GM18498 (cell line): ENCODE results near the gene CCL17.
A peak's percentile ranks its signal among the peaks of the same experiment; 100 is the strongest.
"Not testable (repeated sequence)": the region's sequence is repeated elsewhere in the genome, so short reads cannot be mapped to it uniquely, and the experiment has no call there.

ENCODE experiments used
- ATAC-seq: cut with Tn5 transposase; IDR thresholded peaks from one replicate; pipeline ENCODE4 v1.9.1; 2021; ENCODE audit warnings: mild to moderate bottlenecking, moderate library complexity; ENCODE audit not compliant: unreplicated experiment

CCL17 gene

GRCh38 chr16:57403965-57404817 is at the start of gene CCL17:
Gene CCL17, plus strand, starts transcription at chr16:57404767. Its CDS starts 9,166 bp downstream, at chr16:57413933.
- ATAC-seq, result no peak

- ATAC-seq, result no peak
Measured at GRCh38 chr16:57355898-57356414, 48.6 kb upstream of the CCL17 start.

- no peak for ATAC-seq
Measured at GRCh38 chr16:57356547-57356946, 48.0 kb upstream of the CCL17 start.

GRCh38 chr16:57357330-57358085 is 47.1 kb upstream of the CCL17 start:
- ATAC-seq, result no peak

- ATAC-seq, result no peak
Measured at GRCh38 chr16:57358086-57358420, 46.5 kb upstream of the CCL17 start.

GRCh38 chr16:57358527-57359095 is 46.0 kb upstream of the CCL17 start, which contains the start of gene CCL22:
Gene CCL22, plus strand, starts transcription at chr16:57358783. Its CDS starts 34 bp downstream, at chr16:57358817.
- ATAC-seq, result peak; percentile 60

- ATAC-seq, result no peak
Measured at GRCh38 chr16:57360321-57360935, 44.1 kb upstream of the CCL17 start.

GRCh38 chr16:57361404-57361803 is 43.2 kb upstream of the CCL17 start:
- ATAC-seq, result no peak

- no peak for ATAC-seq
Measured at GRCh38 chr16:57364143-57364542, 40.4 kb upstream of the CCL17 start.

GRCh38 chr16:57366544-57367040 is 38.0 kb upstream of the CCL17 start:
- no peak for ATAC-seq

- ATAC-seq, result no peak
Measured at GRCh38 chr16:57367116-57367752, 37.3 kb upstream of the CCL17 start.

GRCh38 chr16:57371494-57372371 is 32.8 kb upstream of the CCL17 start:
- no peak for ATAC-seq

GRCh38 chr16:57372372-57373116 is 32.0 kb upstream of the CCL17 start, which contains the start of gene CX3CL1:
Gene CX3CL1, plus strand, starts transcription at chr16:57372490. Its CDS starts 79 bp downstream, at chr16:57372569.
- ATAC-seq, result no peak

- ATAC-seq, result no peak
Measured at GRCh38 chr16:57373117-57373947, 31.2 kb upstream of the CCL17 start.

- no peak for ATAC-seq
Measured at GRCh38 chr16:57374067-57374534, 30.5 kb upstream of the CCL17 start.

GRCh38 chr16:57374925-57375465 is 29.6 kb upstream of the CCL17 start:
- not testable (repeated sequence) for ATAC-seq

- no peak for ATAC-seq
Measured at GRCh38 chr16:57376313-57376818, 28.2 kb upstream of the CCL17 start.
